Muscle of back (tissue), 11 donors: ENCODE data around the gene ITGA7. TPM values are rescaled to one million over a fixed set of nuclear protein-coding genes. Genes with fewer than 3 reads are reported as not detected.

Experiments used
- DNase-seq, 3 donors: peaks; one replicate each; pipeline versions ENCODE4 v3.0.0 to v3.0.0-alpha.2; 2013
- polyA plus RNA-seq, 10 donors: library from polyadenylated mRNA; unstranded; fragments of 120-200 nt; gene quantifications; one replicate each; pipeline ENCODE4 v1.2.1, GENCODE V29; 2013; ENCODE audit not compliant: insufficient read length in 10 of 10

ITGA7 gene
- polyA plus RNA-seq, 10 donors = 194 to 443 (median 371) TPM

DNA sequence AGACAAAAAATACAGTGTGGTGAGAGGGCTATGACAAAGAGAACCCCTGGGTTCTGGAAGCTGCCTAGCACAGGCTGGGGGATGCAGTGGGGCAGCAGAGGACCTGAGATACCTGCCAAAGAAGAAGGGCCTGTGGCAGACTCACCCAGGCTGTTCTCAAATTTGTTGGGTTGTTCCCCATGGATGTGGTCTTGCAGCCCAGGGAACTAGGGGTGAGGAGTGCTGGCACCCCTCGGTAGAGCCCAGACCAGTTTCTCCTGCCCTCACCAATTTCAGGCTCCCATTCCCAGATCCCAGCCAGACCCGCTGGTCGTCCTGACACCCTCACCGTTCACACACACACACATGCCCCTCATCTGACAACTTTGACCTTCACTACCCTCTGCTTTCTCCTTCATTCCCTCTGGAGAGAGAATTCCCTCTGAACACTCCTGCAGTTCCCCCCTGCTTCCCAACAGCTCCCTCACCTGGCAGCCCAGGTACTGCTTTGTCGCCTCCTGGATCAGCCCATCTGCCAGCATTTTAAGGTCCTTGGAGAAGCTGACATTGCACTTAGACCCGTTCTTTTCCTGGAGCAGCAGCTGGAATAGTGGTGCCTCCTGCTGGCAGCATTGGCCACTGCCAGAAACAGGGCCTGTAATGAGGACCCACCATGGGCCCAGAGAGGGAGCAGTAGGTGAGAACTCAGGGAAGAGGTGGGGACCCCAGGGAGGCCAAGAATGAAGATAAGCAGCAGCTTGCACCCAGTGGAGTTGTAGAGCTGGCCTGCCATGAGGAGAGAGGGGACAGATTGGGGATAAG lies 29.3 kb upstream of the ITGA7 start:
- DNase-seq = peak in 1 of 3 donors; percentile 74

DNA sequence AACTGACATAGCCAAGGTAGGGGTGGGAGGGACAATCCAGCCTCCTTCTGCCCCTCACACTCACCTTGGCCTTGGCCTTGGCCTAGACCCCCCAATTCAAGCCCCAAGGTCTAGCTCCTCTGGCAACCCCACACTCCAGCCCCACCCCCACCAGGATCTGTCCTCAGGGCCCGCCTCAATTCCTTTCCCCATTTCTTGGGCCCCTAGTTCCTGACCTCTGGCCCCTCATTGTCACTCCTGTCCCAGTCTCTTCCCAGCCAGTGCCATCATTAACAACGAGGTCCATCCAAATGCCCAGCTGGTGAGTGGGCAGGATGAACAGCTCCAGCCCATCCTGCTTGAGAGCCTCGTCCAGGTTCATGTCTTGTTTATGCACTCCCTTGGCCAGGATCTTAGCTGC lies 28.4 kb upstream of the ITGA7 start:
- no peak for DNase-seq

GRCh38 chr12:55734595-55734994 lies 26.9 kb upstream of the ITGA7 start:
- no peak for DNase-seq

DNA sequence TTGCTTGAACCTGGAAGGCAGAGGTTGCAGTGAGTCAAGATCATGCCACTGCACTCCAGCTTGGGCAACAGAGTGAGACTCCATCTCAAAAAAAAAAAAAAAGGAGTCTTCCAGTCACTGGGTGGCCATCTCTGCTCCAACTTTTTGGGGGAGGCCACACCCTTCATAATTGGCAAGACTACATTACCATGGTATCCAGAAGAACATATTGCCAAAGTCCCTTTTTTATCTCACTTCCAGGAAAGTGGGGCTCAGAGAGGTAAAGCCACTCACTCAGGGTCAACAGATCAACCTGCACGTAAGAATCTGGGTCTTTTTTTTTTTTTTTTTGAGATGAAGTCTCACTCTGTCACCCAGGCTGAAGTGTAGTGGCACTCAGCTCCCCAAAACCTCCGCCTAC lies 26.2 kb upstream of the ITGA7 start:
- no peak for DNase-seq

- no peak for DNase-seq
Measured at GRCh38 chr12:55733021-55733555, 25.4 kb upstream of the ITGA7 start.

DNA sequence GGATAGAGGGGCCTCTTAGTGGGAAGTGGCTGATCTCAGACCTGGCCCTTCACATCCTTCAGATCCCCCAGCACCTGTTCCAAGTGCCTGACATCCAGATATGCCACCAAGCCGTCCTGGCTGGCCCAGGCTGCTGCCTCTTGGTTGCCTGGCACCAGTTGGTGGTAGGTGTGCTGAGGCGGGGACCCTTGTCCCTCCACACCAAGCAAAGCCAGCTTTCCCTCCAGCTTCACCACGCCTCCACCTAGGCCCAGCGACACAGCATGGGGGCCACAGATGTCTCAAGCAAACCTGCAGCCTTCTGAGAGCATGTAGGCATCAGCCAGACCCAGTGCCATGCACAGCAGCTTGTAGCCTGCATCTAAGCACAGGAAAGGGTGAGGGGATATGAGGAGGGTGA lies 24.6 kb upstream of the ITGA7 start:
- no peak for DNase-seq

DNA sequence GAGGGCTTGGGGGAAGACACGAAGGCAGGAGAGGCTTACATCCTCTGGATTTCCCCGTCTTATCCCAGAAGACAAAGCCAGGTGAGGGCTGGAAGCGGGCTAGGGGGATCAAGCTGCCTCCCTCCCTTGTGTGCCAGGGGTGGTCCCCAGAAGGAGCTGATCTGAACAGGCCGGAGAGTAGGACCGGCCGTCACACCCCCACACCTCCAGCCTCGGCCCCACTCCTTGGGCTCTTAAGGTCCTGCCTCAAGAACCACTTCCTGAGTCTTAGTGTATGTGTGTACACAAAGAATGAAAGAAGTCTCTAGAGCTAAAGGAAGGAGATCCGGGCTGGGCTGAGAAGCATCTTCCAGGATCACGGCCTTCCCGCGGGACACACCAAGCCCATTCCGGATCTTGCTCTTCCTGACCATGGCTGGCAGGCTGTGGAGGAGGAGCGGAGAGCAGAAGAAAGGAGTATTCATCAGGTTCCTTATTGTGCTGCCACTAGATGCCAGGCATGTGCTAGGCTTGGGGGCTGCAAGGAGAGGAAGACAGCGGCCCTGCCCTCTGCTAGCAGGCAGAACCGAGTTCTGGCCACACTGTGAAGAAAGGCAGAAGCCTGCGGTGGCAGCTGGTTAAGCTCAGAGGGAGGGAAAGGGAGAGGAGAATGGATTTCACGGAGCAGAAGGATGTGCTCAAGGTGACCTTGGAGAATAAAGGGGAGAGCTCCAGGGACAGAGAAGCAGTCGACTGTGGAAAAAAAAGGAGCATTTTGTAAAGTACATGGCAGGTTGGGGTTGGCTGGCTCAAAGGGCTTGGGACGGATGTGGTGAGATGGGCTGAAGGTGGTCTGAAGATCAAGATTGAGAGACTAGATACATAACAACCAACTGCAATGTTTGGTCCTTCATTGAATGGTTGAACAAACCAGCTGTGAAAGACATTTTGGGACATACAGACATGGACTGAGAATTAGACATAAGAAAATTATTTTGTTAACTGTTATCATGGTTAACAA lies 22.4 kb upstream of the ITGA7 start:
- no peak for DNase-seq

GRCh38 chr12:55728939-55729818 lies 21.5 kb upstream of the ITGA7 start, which contains the start of gene CD63:
Gene CD63 (minus strand): TSS chr12:55729009. CDS start chr12:55728341, 668 bp downstream.
- DNase-seq = peak; percentile 94 to 97 (median 97)

GRCh38 chr12:55728186-55728938 lies 20.7 kb upstream of the ITGA7 start:
- peak in 2 of 3 donors; percentile 89 to 93 for DNase-seq

GRCh38 chr12:55727643-55728185 lies 20.0 kb upstream of the ITGA7 start:
- peak in 1 of 3 donors; percentile 75 for DNase-seq

- no peak for DNase-seq
Measured at GRCh38 chr12:55726971-55727370, 19.3 kb upstream of the ITGA7 start.

DNA sequence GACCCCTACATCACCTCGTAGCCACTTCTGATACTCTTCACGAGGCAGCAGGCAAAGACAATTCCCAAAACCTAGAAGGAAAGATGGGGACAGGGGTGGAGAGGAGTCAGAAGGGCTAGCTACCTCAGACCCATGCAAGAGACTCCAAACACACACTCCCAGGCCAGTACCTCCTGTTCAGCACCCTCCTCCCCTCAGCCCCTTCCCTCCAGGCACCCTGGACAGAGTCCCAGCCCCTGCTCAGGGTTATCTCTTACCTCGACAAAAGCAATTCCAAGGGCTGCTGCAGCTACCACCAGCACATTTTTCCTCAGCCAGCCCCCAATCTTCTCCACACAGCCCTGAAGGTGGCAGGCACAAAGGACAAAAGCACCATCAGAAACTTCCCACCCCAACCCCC lies 17.9 kb upstream of the ITGA7 start:
- no peak for DNase-seq

DNA sequence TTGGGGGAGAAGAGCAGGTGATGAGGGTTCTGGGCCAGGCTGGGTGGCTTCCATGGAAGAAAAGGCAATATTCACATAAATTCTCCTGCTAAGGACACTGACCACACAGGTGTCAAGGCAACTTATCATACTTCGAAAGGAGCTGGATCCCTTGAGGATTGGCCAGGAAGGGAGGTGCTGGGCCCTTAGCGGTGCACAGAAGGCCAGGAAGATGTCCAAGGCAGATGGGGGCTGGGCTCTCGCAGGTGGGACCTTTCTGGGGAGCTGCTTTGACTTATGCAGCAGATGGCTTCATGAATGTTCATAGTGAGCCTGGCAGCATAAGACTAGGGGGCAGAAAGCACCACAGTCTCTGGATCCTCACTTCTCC lies 17.2 kb upstream of the ITGA7 start:
- DNase-seq = no peak

DNA sequence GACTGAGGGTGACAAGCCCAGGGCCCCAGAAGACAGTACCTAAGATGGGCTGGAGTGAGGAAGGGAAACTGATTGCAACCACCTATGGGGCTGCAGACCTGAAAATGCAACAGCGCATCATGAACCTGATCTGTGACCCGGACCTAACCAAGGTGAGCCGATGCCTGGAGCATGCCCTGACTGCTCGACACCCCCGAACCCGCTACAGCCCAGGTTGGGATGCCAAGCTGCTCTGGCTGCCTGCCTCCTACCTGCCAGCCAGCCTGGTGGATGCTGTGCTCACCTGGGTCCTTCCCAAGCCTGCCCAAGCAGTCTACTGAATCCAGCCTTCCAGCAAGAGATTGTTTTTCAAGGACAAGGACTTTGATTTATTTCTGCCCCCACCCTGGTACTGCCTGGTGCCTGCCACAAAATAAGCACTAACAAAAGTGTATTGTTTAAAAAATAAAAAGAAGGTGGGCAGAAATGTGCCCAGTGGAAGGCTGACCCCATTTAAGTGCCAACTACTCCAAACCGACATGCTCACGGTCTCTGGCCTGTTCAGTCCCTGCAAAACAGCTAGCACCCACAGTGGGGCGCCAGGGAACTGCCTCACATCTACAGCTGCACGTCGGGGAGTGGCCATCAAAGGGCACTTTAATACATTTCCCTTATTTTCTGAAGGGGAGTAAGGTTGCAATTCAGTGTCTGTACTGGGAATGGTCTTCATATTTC lies 16.7 kb upstream of the ITGA7 start:
- DNase-seq = peak in 1 of 3 donors; percentile 74

DNA sequence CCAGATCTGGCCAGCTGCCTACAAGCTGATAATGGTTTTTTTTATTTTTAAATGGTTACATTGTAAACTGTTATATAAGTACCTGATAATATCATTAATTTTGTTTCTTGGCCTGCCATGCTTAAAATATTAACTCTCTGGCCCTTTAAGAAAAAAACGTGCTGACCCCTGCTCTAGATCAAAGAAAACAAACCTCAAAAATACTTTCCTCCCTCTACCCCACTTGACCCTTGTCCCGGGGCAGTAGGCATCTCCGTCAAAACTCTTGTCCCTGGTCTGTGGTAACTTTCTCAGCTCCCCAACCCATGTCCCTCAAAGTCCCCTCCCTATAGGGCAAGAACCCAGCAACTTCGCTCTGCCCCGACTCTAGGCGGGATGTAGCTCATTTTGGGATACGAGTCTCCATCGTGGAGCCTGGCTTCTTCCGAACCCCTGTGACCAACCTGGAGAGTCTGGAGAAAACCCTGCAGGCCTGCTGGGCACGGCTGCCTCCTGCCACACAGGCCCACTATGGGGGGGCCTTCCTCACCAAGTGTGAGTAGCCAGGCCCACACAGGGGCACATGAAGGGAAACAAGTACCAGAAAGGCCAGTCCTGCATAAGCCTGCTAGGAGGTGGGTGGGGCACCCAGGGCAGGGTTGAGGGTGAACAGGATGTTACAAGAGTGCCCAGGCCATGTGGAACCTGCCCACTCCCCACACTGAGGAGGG lies 16.0 kb upstream of the ITGA7 start:
- DNase-seq = peak in 1 of 3 donors; percentile 24

GRCh38 chr12:55722948-55723347 lies 15.2 kb upstream of the ITGA7 start:
- DNase-seq = no peak

DNA sequence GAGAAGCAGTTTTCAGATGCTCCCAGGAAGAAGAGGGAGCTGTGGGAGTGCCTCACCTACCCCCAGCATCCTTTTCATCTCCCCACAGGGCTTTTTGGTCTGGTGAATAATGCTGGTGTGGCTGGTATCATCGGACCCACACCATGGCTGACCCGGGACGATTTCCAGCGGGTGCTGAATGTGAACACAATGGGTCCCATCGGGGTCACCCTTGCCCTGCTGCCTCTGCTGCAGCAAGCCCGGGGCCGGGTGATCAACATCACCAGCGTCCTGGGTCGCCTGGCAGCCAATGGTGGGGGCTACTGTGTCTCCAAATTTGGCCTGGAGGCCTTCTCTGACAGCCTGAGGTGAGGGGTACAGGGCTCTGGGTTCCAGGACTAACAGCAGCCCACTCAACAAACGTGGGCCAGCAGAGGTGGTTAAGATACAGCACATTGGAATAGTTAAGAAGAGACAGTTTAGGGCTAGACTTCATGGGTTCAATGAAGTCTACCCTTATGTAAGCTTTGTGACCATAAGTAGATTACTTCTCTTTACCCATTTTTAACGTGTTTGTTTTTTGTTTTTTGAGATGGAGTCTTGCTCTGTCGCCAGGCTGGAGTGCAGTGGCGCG lies 14.0 kb upstream of the ITGA7 start:
- DNase-seq = peak in 1 of 3 donors; percentile 19

DNA sequence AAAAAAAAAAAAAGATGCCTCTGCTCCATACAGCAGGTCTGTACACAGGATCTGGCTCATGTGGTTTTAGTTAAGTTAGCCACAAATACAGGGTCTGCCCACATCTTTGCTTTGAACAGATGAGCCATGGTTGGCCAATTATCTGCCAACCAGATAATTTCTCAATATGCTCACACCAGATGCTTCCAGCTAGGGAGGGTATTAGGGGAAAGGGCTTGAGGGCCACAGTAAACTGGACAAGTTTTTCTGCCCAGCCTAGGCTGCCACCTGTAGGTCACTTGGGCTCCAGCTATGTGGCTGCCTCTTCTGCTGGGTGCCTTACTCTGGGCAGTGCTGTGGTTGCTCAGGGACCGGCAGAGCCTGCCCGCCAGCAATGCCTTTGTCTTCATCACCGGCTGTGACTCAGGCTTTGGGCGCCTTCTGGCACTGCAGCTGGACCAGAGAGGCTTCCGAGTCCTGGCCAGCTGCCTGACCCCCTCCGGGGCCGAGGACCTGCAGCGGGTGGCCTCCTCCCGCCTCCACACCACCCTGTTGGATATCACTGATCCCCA lies 13.3 kb upstream of the ITGA7 start:
- DNase-seq = peak in 1 of 3 donors; percentile 76
